ENCODE measurements around the gene SIRT5. TPM values are rescaled to one million over a fixed set of nuclear protein-coding genes. Genes with fewer than 3 reads are reported as not detected.

Gene SIRT5
- total and polyA plus RNA-seq, 7 experiments from 2014 or later, result 8.8 to 25.7 (median 14.6) TPM

DNA sequence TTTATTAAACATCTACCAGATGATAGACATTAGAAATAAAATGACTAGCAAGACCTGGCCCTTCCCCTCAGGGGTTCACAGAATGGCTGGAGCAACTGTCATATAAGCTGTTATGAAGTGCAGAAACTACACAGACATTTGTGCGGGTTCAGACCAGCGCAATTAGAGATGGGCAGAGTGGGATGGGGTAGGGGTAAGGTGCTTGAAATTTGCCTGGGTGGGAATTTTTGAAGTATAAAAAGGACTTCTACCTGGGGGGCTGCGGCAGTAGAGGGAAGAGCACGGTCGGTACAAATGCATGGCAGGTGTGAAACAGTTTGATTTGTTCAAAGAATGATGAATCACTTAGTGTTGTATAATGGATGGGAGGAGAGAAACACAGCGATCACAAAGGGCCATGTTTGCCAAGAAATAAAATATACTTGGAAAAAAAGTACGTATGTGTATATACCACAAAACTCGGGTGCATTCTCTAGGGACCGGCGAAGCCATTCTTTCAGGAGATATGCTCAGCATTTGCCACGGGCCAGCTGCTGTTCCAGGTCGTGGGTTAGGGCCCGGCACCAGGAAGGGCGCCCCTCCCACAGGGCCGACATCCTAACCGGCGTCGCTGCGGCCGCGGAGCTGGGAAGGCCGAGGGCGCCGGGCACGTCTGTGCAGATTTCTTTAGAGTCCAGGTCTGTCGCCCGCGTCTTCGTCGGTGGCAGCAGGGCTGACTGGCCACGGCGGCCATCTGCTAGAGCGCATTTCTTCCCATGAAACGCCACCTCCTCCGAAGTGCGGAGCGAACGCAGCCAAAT lies 39.9 kb downstream of the SIRT5 start:
- peaks cover 6 to 18% (median 13%) of the 10 kb centered on the region in 5 donors for H3K36me3 Mint-ChIP-seq
- CTCF ChIA-PET, result interaction anchor here (1.0 to 4.5 kb wide), 8 partner anchors 10 to 200 kb away, joined by 3 to 26 read pairs (median 5); partner anchors contain the start of genes MCUR1, RANBP9 and SIRT5

DNA sequence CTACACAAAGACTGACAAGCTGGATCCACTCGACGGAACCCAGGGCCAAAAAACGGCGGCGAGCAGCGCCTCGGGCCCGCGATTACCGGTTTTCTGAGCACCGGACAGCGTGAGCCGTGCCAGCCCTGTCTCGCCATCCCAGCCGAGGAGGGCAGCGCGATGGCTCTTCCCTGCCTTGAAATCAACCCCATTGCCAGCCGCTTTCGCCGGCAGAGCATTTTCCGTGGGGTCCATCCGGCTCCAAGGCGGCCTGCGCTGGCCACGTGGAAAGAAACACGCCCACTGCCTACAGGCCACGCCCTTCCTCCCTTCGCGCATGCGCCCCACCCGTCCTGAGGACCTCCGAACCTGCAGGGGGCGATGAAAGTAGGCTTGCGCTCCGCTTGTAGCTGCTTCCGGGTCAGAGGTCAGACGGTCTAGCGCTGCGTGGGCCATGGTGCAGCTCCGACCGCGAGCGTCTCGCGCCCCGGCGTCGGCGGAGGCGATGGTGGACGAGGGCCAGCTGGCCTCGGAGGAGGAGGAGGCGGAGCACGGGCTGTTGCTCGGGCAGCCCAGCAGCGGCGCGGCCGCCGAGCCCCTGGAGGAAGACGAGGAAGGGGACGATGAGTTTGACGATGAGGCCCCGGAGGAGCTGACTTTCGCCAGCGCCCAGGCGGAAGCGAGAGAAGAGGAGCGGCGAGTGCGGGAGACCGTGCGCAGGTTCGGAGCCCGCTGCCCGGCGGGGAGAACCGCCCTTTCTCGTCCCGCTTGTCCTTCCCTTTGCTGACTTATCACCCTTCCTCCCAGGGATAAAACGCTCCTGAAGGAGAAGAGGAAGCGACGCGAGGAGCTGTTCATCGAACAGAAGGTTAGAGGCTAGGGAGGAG lies 40.8 kb downstream of the SIRT5 start, which contains the start of gene NOL7:
TSS of gene NOL7 (plus strand) at position 410 of the 866 bp plus-strand sequence. CDS start at position 434, 24 bp downstream.
- H3K9me3 ChIP-seq (ENCODE audit: control insufficient read depth in 2 of 3, low read length in 3 of 3), result no peaks in the 10 kb centered on the region
- peak within 1 kb of the TSS; percentile 85 to 97 (median 94) for H3K27ac Mint-ChIP-seq
- POLR2A ChIA-PET, result interaction anchor here (0.6 to 5.3 kb wide), 43 partner anchors 9 to 459 kb away, joined by 3 to 101 read pairs (median 4); partner anchors contain the start of genes RANBP9, SIRT5 and TBC1D7
- H3K4me3 Mint-ChIP-seq, result peak within 1 kb of the TSS; percentile 82 to 98 (median 94)
- H3K36me3 Mint-ChIP-seq, result peaks cover 6 to 18% (median 13%) of the 10 kb centered on the region in 5 donors
- H3K4me1 ChIP-seq (ENCODE audit: control insufficient read depth in 2 of 2, insufficient read depth in 2 of 2, low read length in 2 of 2), result peaks cover 8 to 26% of the 10 kb centered on the region in 2 donors
- DNase-seq (peak; percentile 96 to 99 (median 98)), ATAC-seq (peak; percentile 98)
- intact Hi-C loops (cut with micrococcal nuclease), result loop anchor here (1.0 to 10.0 kb wide), 13 partner anchors 8 to 502 kb away; partner anchors contain the start of genes CD83 (in 2 of the 2), GFOD1 (in 2 of the 2), MCUR1 (in 2 of the 2) and SIRT5 (in 2 of the 2)
- H3K4me1 Mint-ChIP-seq, result peaks cover 25 to 55% (median 47%) of the 10 kb centered on the region in 7 donors
- CTCF ChIA-PET, result interaction anchor here (0.5 to 4.5 kb wide), 15 partner anchors 10 to 200 kb away, joined by 3 to 26 read pairs (median 4); partner anchors contain the start of genes MCUR1, RANBP9 and SIRT5
- peaks cover 0 to 2% (median 0%) of the 10 kb centered on the region in 5 donors for H3K27me3 Mint-ChIP-seq
- no peaks in the 10 kb centered on the region for H3K27me3 ChIP-seq (ENCODE audit: control insufficient read depth in 2 of 2, insufficient read depth in 2 of 2, low read length in 2 of 2)
- H3K27ac ChIP-seq (ENCODE audit: low read depth, low read length), result peak within 1 kb of the TSS; percentile 81
- peaks cover 12 to 35% (median 21%) of the 10 kb centered on the region in 3 experiments for H3K36me3 ChIP-seq (ENCODE audit: control insufficient read depth in 2 of 3, insufficient read depth in 3 of 3, low read length in 3 of 3)
- H3K9me3 Mint-ChIP-seq, result peaks cover 0 to 4% (median 0%) of the 10 kb centered on the region in 11 donors
- H3K4me3 ChIP-seq (ENCODE audit: low read length), result peak within 1 kb of the TSS; percentile 85

More for the DNA sequence above, 39.9 kb downstream of the SIRT5 start:
- H3K4me3 ChIP-seq (ENCODE audit: low read length), result peak overlapping the region; percentile 85
- Mint-ChIP-seq H3K27ac (peak overlapping the region; percentile 85 to 97 (median 94)), H3K4me3 (peak overlapping the region; percentile 82 to 98 (median 94)), H3K4me1 (peaks cover 25 to 55% (median 47%) of the 10 kb centered on the region in 7 donors), H3K27me3 (peaks cover 0 to 2% (median 0%) of the 10 kb centered on the region in 5 donors), H3K9me3 (peaks cover 0 to 4% (median 0%) of the 10 kb centered on the region in 11 donors)
- peaks cover 12 to 29% (median 16%) of the 10 kb centered on the region in 3 experiments for H3K36me3 ChIP-seq (ENCODE audit: control insufficient read depth in 2 of 3, insufficient read depth in 3 of 3, low read length in 3 of 3)
- peak overlapping the region; percentile 81 for H3K27ac ChIP-seq (ENCODE audit: low read depth, low read length)
- POLR2A ChIA-PET, result interaction anchor here (0.6 to 5.3 kb wide), 37 partner anchors 9 to 460 kb away, joined by 3 to 101 read pairs (median 4); partner anchors contain the start of genes RANBP9, SIRT5 and TBC1D7
- ATAC-seq (peak; percentile 4), DNase-seq (peak in 1 of 9 donors; percentile 51)
- no peaks in the 10 kb centered on the region for H3K27me3 ChIP-seq (ENCODE audit: control insufficient read depth in 2 of 2, insufficient read depth in 2 of 2, low read length in 2 of 2)
- H3K4me1 ChIP-seq (ENCODE audit: control insufficient read depth in 2 of 2, insufficient read depth in 2 of 2, low read length in 2 of 2), result peaks cover 8 to 26% of the 10 kb centered on the region in 2 donors
- H3K9me3 ChIP-seq (ENCODE audit: control insufficient read depth in 2 of 3, low read length in 3 of 3), result no peaks in the 10 kb centered on the region
- intact Hi-C loops (cut with micrococcal nuclease), result loop anchor here (2.0 to 10.0 kb wide), 3 partner anchors 128 to 160 kb away; partner anchors contain the start of gene GFOD1 (in 2 of the 2)

DNA sequence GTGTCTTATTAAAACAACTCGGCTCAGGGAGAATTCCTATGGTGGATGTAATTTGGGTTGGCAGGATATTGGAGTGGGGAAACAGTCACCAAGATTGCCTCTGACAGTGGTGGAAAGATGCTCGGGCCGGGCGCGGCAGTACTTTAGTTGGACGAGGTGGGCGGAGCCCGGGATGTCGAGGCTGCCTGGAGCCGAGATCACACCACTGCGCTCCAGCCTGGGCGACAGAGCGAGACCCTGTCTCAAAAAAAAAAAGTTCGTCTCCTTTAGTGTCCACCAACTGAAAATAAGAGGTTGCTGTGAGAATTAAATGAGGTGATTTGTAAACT lies 41.4 kb downstream of the SIRT5 start:
- Mint-ChIP-seq H3K9me3 (peaks cover 0 to 4% (median 0%) of the 10 kb centered on the region in 11 donors), H3K27ac (peak overlapping the region; percentile 85 to 97 (median 94)), H3K4me1 (peaks cover 25 to 55% (median 47%) of the 10 kb centered on the region in 7 donors), H3K27me3 (peaks cover 0 to 2% (median 0%) of the 10 kb centered on the region in 5 donors), H3K36me3 (peaks cover 6 to 18% (median 13%) of the 10 kb centered on the region in 5 donors), H3K4me3 (peak overlapping the region; percentile 82 to 98 (median 94))
- ATAC-seq (peak; percentile 14), DNase-seq (peak in 2 of 9 donors; percentile 49 to 53)
- Histone ChIP-seq H3K27me3 (ENCODE audit: control insufficient read depth in 2 of 2, insufficient read depth in 2 of 2, low read length in 2 of 2) (no peaks in the 10 kb centered on the region), H3K36me3 (ENCODE audit: control insufficient read depth in 2 of 3, insufficient read depth in 3 of 3, low read length in 3 of 3) (peaks cover 12 to 41% (median 26%) of the 10 kb centered on the region in 3 experiments), H3K27ac (ENCODE audit: low read depth, low read length) (peak overlapping the region; percentile 81), H3K4me3 (ENCODE audit: low read length) (peak overlapping the region; percentile 85), H3K4me1 (ENCODE audit: control insufficient read depth in 2 of 2, insufficient read depth in 2 of 2, low read length in 2 of 2) (peaks cover 8 to 26% of the 10 kb centered on the region in 2 donors), H3K9me3 (ENCODE audit: control insufficient read depth in 2 of 3, low read length in 3 of 3) (no peaks in the 10 kb centered on the region)
- intact Hi-C loops (cut with micrococcal nuclease), result loop anchor here (1.0 to 10.0 kb wide), 13 partner anchors 8 to 502 kb away; partner anchors contain the start of genes CD83 (in 2 of the 2), GFOD1 (in 2 of the 2), MCUR1 (in 2 of the 2) and SIRT5 (in 2 of the 2)
- POLR2A ChIA-PET, result interaction anchor here (0.6 to 5.3 kb wide), 34 partner anchors 9 to 288 kb away, joined by 3 to 101 read pairs (median 4); partner anchors contain the start of genes RANBP9, SIRT5 and TBC1D7
- CTCF ChIA-PET, result interaction anchor here (0.6 to 4.5 kb wide), 16 partner anchors 9 to 199 kb away, joined by 3 to 26 read pairs (median 4); partner anchors contain the start of genes MCUR1, RANBP9 and SIRT5

DNA sequence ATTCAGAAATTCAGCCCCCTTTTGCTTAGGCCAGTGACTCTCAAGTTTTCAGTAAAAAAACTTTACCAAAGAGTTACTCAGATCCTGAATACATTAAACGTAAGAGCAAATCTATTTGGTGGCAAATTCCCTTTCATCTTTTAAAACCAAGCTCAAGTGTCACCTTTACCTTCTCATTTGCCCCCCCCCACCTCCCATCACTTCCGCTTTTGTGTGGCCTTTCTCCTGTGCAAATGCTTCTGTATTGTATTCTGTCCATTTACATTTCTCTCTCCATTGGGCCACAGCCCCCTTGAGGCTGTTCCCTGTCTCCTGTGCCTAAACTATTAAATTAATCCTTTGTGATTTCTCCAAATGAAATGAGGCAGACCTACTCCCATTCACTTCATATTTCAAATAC lies 42.7 kb downstream of the SIRT5 start:
- ChIA-PET POLR2A (interaction anchor here (0.7 to 5.3 kb wide), 5 partner anchors 43 to 673 kb away, joined by 3 to 101 read pairs (median 20); partner anchors contain the start of genes RANBP9, SIRT5 and TBC1D7), CTCF (interaction anchor here (0.8 to 2.6 kb wide), 4 partner anchors 8 to 96 kb away, joined by 3 to 12 read pairs (median 6); partner anchors contain the start of gene RANBP9)
- intact Hi-C loops (cut with micrococcal nuclease), result loop anchor here (5.0 to 10.0 kb wide), 2 partner anchors 132 to 500 kb away; partner anchors contain the start of genes CD83 (in 1 of the 2) and GFOD1 (in 1 of the 2)
- Histone ChIP-seq H3K27ac (ENCODE audit: low read depth, low read length) (peak overlapping the region; percentile 81), H3K4me3 (ENCODE audit: low read length) (no peak overlapping the region), H3K27me3 (ENCODE audit: control insufficient read depth in 2 of 2, insufficient read depth in 2 of 2, low read length in 2 of 2) (no peaks in the 10 kb centered on the region), H3K4me1 (ENCODE audit: control insufficient read depth in 2 of 2, insufficient read depth in 2 of 2, low read length in 2 of 2) (peaks cover 8 to 26% of the 10 kb centered on the region in 2 donors), H3K36me3 (ENCODE audit: control insufficient read depth in 2 of 3, insufficient read depth in 3 of 3, low read length in 3 of 3) (peaks cover 12 to 54% (median 35%) of the 10 kb centered on the region in 3 experiments), H3K9me3 (ENCODE audit: control insufficient read depth in 2 of 3, low read length in 3 of 3) (no peaks in the 10 kb centered on the region)
- Mint-ChIP-seq H3K4me3 (peak overlapping the region; percentile 57 to 98 (median 94)), H3K27ac (peak overlapping the region; percentile 69 to 97 (median 88)), H3K36me3 (peaks cover 6 to 22% (median 15%) of the 10 kb centered on the region in 5 donors), H3K4me1 (peaks cover 21 to 49% (median 41%) of the 10 kb centered on the region in 7 donors), H3K9me3 (peaks cover 0 to 4% (median 0%) of the 10 kb centered on the region in 11 donors), H3K27me3 (peaks cover 0 to 2% (median 0%) of the 10 kb centered on the region in 5 donors)
- ATAC-seq (no peak), DNase-seq (no peak)

DNA sequence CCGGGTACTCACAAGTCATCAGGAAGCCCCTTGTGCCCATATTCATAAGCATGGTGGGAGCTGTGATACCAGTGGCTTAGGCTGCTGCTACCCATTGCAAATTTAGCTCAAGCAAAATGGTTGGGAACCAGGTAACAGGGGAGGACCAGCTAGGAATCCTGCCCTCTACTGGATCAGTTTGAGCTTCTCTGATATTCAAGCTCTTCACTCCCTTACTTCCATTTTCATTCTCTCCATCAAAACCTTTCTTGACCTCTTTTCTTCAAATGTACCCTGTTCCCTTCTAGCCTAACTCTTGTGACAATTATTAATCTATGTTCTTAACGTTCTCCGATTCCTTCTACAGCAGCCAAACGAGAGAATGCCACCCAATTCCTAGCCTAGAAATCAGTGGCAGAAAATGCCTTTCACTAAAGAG lies 50.5 kb downstream of the SIRT5 start:
- intact Hi-C loops (cut with micrococcal nuclease), result loop anchor here in 1 of 2 donors (1.0 to 2.0 kb wide), 3 partner anchors 10 to 170 kb away; partner anchors contain the start of genes NOL7 and RANBP9
- Histone ChIP-seq H3K4me3 (ENCODE audit: low read length) (no peak overlapping the region), H3K9me3 (ENCODE audit: control insufficient read depth in 2 of 3, low read length in 3 of 3) (no peaks in the 10 kb centered on the region), H3K27ac (ENCODE audit: low read depth, low read length) (no peak overlapping the region), H3K4me1 (ENCODE audit: control insufficient read depth in 2 of 2, insufficient read depth in 2 of 2, low read length in 2 of 2) (no peaks in the 10 kb centered on the region), H3K36me3 (ENCODE audit: control insufficient read depth in 2 of 3, insufficient read depth in 3 of 3, low read length in 3 of 3) (peaks cover 5 to 73% (median 33%) of the 10 kb centered on the region in 3 experiments), H3K27me3 (ENCODE audit: control insufficient read depth in 2 of 2, insufficient read depth in 2 of 2, low read length in 2 of 2) (no peaks in the 10 kb centered on the region)
- Mint-ChIP-seq H3K27ac (peak overlapping the region in 8 of 9 donors; percentile 23 to 88 (median 58)), H3K9me3 (no peaks in the 10 kb centered on the region), H3K4me1 (peaks cover 0 to 27% (median 12%) of the 10 kb centered on the region in 7 donors), H3K4me3 (no peak overlapping the region), H3K36me3 (peaks cover 0 to 32% (median 22%) of the 10 kb centered on the region in 5 donors), H3K27me3 (no peaks in the 10 kb centered on the region)
- ChIA-PET CTCF (interaction anchor here (0.8 to 1.4 kb wide), 8 partner anchors 9 to 140 kb away, joined by 3 to 7 read pairs (median 4); partner anchors contain the start of genes NOL7, RANBP9 and SIRT5), POLR2A (interaction anchor here (0.9 to 1.6 kb wide), 3 partner anchors 9 to 76 kb away, joined by 4 to 19 read pairs (median 5); partner anchors contain the start of gene NOL7)
- DNase-seq (peak in 6 of 9 donors; percentile 14 to 50 (median 40)), ATAC-seq (peak; percentile 88)
